Stimulated activated CD4-positive, alpha-beta T cell treated with anti-CD3 and anti-CD28 coated beads, TNF-alpha, amount 100 ng/mL, for 1 hour (primary cell): ENCODE results near the gene L3MBTL4.

ENCODE experiments used
- DNase-seq, 3 donors: peaks; one replicate each; pipeline ENCODE4 v3.0.0-alpha.2; 2020; ENCODE audit warnings: low read depth in 3 of 3, low spot score in 1 of 3

Gene L3MBTL4

GRCh38 chr18:6257950-6258349, 156.8 kb downstream of the L3MBTL4 start:
- no peak for DNase-seq

DNA sequence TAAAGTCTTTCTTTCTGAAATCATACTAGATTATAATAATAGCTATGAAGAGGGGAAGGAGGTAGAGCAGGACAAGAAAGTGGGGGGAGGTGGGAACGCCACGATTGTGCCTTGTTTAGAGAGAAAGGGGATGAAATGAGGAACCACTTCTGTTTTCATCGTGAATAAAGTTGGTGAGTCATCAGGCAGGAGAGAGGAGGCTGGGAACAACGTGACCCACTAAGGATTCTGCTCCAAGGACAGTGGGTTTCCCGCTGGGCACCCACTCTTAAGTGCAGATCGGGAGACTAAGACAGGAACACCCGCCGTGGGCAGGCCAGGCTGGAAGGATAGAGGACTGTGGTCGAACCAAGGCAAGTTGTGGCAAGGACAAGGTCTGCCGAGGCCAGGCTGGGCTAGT, 158.2 kb downstream of the L3MBTL4 start:
- no peak for DNase-seq

- DNase-seq = no peak
Observed at GRCh38 chr18:6255886-6256285, 158.8 kb downstream of the L3MBTL4 start.

GRCh38 chr18:6255116-6255705, 159.5 kb downstream of the L3MBTL4 start:
- no peak for DNase-seq

GRCh38 chr18:6254456-6254855, 160.3 kb downstream of the L3MBTL4 start:
- no peak for DNase-seq

- DNase-seq = no peak
Observed at GRCh38 chr18:6251084-6251483, 163.6 kb downstream of the L3MBTL4 start.

- no peak for DNase-seq
Observed at GRCh38 chr18:6249788-6250187, 164.9 kb downstream of the L3MBTL4 start.

DNA sequence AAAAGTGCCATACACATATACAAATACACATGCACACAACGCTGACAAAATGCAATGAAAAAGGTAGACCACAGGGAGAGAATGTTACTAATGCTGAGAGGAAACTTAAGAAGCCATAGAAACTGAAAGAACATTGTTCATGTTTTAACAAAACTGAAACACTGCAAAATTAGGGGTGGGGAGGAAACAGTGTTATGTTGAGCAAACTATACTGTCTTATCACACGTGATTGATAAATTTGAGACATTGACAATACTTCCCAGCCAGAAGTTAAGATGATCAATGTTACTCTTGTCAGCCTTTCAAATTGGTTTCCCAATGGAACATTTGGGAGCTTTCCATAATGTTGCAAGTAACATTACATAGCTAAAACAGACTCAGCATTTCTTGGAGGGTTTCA, 165.5 kb downstream of the L3MBTL4 start:
- no peak for DNase-seq

DNA sequence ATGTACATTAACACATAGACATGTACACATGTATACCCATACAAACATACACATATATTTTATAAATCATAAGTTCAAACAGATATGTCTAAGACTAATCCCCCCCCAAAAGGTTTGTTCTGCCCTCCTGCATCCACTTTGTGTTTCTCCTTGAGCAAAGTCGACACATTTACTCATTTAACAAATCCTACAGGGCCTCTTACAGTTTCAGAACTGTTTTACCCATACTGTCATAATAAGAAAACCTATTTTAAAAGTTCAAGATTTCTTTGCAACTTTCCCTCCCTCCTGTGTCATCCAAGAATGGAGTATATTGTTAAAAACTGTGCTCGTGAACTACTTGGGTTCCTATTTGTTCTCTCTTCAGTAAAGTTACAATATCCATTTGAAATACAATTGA, 166.7 kb downstream of the L3MBTL4 start:
- no peak for DNase-seq

DNA sequence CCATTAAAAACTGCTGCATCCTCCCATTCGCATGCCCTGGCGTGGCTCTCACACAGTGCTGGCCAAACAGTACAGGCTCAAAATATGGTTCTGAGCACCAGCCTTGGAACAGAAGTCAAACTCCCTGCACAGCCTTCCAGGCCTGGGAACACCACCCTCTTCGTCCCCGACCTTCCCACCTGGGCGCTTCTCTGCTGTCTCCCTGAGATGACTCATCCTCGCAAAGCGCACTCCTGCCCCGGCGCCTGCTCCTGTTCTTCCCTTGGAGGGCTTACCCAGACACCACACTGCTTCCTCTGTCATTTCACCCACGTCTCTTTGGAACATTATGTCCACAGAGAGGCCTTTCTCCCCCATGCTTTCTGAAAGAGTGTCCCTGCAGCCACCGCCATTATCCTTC, 172.7 kb downstream of the L3MBTL4 start:
- no peak for DNase-seq

GRCh38 chr18:6239716-6240115, 175.0 kb downstream of the L3MBTL4 start:
- no peak for DNase-seq

DNA sequence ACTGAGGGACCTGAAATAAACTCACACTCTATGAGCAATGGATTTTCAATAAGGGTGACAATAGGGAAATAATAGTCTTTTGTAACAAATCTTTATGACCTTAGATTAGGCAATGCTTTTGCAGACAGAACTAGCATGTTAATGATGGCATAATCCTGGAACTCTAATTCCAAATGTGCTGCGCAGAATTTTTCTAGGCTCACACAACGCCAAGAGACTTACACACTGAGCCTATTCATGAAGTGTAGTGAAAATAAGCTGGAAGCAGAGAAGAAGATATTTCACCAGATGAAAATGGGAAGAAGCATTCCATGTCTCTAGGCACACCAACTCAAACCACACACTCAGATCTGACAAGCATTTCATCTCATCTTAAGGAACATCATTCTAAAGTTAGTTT, 178.5 kb downstream of the L3MBTL4 start:
- no peak for DNase-seq

DNA sequence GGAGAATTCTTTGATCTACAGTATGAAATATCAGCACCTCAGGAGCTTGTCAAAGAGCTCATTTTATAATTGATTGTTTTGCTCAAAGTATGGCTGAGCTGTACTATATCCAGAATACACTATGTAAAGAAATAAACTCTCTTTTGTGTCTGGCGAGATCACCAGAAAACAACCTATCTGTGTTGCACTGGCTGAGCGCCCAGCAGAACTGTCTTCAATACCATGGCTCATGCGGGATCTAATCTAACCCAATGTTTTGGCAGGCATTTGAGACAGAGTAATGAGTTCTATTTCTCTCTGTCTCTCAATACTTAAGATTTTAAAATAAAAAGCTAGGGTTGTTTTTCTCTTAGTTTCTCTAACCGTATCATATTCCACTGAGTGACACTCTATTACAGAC, 192.4 kb downstream of the L3MBTL4 start:
- no peak for DNase-seq

GRCh38 chr18:6221602-6222014, 193.1 kb downstream of the L3MBTL4 start:
- no peak for DNase-seq

- no peak for DNase-seq
Observed at GRCh38 chr18:6220129-6220528, 194.6 kb downstream of the L3MBTL4 start.

- no peak for DNase-seq
Observed at GRCh38 chr18:6219116-6219717, 195.5 kb downstream of the L3MBTL4 start.

- no peak for DNase-seq
Observed at GRCh38 chr18:6215888-6216287, 198.8 kb downstream of the L3MBTL4 start.

DNA sequence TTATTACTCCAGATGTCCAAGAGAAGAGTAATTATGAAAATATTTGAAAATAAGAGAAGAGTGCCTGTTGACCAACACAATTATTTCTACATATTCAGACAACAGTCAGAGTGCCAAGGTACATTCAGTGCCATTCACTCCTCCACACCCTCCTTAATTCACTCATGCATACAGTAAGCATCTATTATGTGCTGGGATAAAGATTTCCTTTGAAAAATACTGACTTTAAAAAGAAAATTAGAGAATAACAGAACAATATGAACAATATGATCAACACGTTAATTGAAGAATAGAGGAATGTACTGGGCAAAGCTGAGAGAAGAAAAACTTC, 203.6 kb downstream of the L3MBTL4 start:
- DNase-seq = no peak

- no peak for DNase-seq
Observed at GRCh38 chr18:6210349-6211173, 204.2 kb downstream of the L3MBTL4 start.

DNA sequence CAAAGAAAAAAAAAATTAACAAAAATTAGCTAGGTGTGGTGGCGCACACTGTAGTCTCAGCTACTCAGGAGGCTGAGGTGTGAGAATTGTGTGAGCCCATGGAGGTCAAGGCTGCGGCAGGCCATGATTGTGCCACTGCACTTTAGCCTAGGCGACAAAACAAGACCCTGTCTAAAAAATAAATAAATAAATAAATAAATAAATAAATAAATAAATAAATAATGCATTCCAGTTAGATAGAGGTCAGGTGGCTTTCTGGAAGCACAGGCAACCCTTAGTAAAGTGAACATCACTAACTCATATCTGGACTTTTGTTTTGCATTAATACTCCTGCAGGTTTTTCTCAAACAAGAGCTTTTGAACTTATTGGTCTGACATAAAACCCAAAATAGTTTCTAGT, 206.8 kb downstream of the L3MBTL4 start:
- no peak for DNase-seq

DNA sequence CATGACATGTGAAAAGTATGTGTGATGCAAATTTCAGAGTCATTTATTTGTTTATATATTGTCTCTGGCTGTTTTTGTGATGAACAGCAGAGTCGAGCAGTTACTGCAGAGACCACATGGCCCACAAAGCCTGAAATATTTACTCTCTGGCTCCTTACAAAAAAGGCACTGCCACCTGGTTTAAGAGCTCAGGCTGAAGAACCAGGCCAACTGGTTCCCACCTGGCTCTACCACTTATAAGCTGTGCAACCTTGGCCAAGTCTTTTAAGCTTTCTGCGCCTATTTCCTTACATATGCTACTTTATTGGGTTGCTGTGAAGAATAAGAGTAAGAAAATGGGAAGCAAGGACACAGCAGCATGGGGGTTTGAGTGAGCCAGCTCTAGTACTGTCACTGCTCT, 207.6 kb downstream of the L3MBTL4 start:
- no peak for DNase-seq

DNA sequence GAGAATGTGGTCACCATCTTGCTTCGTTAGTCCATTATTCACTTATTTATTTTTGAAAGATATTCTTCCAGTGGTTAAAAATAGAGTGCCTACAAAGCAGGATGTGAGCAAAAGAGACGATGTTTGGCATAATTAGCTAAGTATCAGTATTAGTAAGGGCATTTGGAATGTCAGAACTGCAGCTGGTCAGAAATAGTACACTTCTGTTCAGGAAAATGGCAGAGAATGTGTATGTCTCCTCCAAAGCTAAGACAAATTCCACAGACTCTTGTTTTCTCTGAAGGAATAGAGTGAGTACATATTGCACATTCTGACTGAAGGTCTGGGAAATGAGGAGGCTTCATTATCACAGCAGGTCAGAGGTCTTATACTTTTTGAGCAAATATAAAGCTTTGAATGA, 209.0 kb downstream of the L3MBTL4 start:
- DNase-seq = no peak

GRCh38 chr18:6204476-6204875, 210.2 kb downstream of the L3MBTL4 start:
- no peak for DNase-seq
